ENCODE results near the gene ADGRB3.

ADGRB3 gene

GRCh38 chr6:68693271-68693670, 58.2 kb downstream of the ADGRB3 start:
- H3K9ac ChIP-seq, result no peak overlapping the region
- no peak for TF ChIP-seq Cebpa-rat (IDR thresholded peaks at IDR 0.05)

GRCh38 chr6:68695403-68695802, 60.3 kb downstream of the ADGRB3 start:
- no peak overlapping the region for H3K4me3 ChIP-seq
- no peak for TF ChIP-seq Cebpa-rat (IDR thresholded peaks at IDR 0.05)
- H3K9me3 ChIP-seq, result no peaks in the 10 kb centered on the region
- H3K4me2 ChIP-seq, result no peak overlapping the region
- no peaks in the 10 kb centered on the region for H4K20me1 ChIP-seq
- H3K36me3 ChIP-seq, result no peaks in the 10 kb centered on the region
- no peaks in the 10 kb centered on the region for H3K27me3 ChIP-seq
- H3K9ac ChIP-seq, result no peak overlapping the region
- H3K27ac ChIP-seq, result no peak overlapping the region
- H3K4me1 ChIP-seq, result no peaks in the 10 kb centered on the region

More at GRCh38 chr6:68693271-68693670, 58.2 kb downstream of the ADGRB3 start:
- Histone ChIP-seq H4K20me1 (no peaks in the 10 kb centered on the region), H3K27me3 (no peaks in the 10 kb centered on the region), H3K4me2 (no peak overlapping the region), H3K4me1 (no peaks in the 10 kb centered on the region), H3K4me3 (no peak overlapping the region), H3K36me3 (no peaks in the 10 kb centered on the region), H3K9me3 (no peaks in the 10 kb centered on the region), H3K27ac (no peak overlapping the region)

DNA sequence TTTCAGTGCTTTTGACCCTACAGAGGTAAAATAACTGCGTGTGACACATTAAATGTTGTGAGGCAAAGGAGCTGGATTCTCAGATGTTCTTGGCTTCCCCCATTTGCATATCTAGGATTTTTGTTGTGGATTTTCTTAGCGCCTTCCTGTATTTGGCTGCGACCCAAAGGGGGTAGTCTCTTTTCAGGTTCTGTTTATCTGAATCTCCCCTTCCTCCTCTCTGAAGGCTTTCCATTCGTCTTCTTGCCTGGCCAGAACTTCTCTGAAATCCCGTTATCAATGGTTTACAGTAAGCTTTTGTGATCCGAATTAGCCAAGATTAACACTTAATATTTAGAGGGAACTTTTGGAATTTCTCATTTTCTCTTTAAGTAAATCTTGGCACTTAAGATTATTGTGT, 60.8 kb downstream of the ADGRB3 start:
- H3K36me3 ChIP-seq, result no peaks in the 10 kb centered on the region
- H3K27ac ChIP-seq, result no peak overlapping the region
- H3K4me1 ChIP-seq, result no peaks in the 10 kb centered on the region
- H3K9me3 ChIP-seq, result no peaks in the 10 kb centered on the region
- H3K9ac ChIP-seq, result no peak overlapping the region
- no peaks in the 10 kb centered on the region for H4K20me1 ChIP-seq
- H3K4me2 ChIP-seq, result no peak overlapping the region
- H3K4me3 ChIP-seq, result no peak overlapping the region
- H3K27me3 ChIP-seq, result no peaks in the 10 kb centered on the region
- no peak for TF ChIP-seq Cebpa-rat (IDR thresholded peaks at IDR 0.05)

DNA sequence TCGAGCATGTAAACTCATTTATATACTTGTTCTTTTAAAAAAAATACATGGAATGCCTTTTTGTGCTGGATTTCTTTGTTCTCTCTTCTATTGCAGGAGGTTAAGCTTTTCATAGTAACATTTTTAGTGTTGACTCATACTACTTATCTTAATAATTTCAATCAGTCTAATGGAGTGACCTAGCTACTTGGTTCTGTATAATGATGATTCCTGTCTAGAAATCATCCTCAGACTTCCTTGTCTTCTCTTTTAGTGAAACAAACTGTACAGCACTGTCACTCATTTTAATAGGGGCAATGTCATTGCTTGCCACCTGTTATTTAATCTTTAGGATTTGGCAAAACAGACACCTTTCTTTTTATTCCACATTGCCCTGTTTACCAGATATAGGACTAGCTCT, 62.3 kb downstream of the ADGRB3 start:
- Histone ChIP-seq H3K4me2 (no peak overlapping the region), H3K4me1 (no peaks in the 10 kb centered on the region), H3K27ac (no peak overlapping the region), H3K36me3 (no peaks in the 10 kb centered on the region), H3K27me3 (no peaks in the 10 kb centered on the region), H3K4me3 (no peak overlapping the region), H3K9me3 (no peaks in the 10 kb centered on the region), H4K20me1 (no peaks in the 10 kb centered on the region), H3K9ac (no peak overlapping the region)
- no peak for TF ChIP-seq Cebpa-rat (IDR thresholded peaks at IDR 0.05)

DNA sequence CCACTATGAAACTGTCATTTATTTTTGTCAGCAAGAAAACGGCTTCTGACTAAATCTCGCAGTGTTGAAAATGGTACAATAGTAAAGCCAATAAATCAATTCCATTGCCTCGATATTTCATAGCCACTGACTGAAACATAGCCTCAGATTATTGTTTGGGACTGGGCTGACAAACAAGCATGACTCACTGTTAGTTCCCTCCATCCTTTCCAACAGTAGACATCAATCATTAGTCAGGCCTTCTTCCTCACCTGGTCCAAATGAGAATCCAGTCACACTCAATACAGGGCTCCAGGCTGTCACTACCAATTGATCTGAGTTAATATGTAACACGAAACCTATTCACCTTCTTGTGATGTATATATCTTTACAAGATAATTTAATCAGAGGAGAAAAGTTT, 66.1 kb downstream of the ADGRB3 start:
- Histone ChIP-seq H3K27me3 (no peaks in the 10 kb centered on the region), H4K20me1 (no peaks in the 10 kb centered on the region), H3K36me3 (no peaks in the 10 kb centered on the region), H3K4me3 (no peak overlapping the region), H3K4me2 (no peak overlapping the region), H3K27ac (no peak overlapping the region), H3K9ac (no peak overlapping the region), H3K4me1 (no peaks in the 10 kb centered on the region), H3K9me3 (no peaks in the 10 kb centered on the region)
- TF ChIP-seq Cebpa-rat (IDR thresholded peaks at IDR 0.05), result no peak

DNA sequence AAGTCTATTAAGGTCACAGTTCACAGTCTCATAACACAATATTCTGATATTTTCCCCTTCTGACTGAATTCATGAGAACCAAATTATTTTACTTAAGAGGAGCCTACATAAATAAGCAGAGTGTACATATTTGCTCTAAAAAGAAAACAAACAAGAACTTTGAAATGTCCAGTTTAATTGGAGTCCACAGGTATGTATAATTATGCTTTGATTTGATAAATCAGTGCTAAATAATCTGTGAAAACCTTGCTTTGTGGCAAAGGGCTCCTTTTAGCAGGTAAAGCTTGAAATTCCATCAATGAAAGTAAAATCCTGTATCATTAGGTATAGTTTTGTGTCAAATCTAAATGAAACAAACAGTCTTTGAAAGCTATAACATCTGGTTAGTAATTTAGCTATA, 69.4 kb downstream of the ADGRB3 start:
- Histone ChIP-seq H3K9ac (no peak overlapping the region), H3K27me3 (no peaks in the 10 kb centered on the region), H3K4me1 (no peaks in the 10 kb centered on the region), H3K4me2 (no peak overlapping the region), H4K20me1 (no peaks in the 10 kb centered on the region), H3K27ac (no peak overlapping the region), H3K36me3 (no peaks in the 10 kb centered on the region), H3K4me3 (no peak overlapping the region), H3K9me3 (no peaks in the 10 kb centered on the region)
- no peak for TF ChIP-seq Cebpa-rat (IDR thresholded peaks at IDR 0.05)

DNA sequence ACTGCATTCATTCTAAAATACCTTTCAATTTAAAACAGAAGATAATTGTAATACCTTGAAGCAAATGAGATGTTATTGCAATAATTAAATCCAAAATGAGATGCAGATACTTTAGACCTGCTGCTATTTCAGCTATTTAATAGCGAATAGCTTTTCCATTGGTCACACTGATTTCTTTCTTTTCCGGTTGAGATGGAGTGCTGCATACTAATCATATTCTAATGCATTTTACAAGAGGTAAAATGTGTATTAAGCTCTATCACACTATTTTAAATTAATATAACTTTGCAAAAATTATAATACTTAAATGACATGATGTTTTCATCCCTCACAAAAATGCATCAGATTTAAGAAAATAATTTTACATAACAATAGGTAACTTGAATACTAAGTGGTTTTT, 74.0 kb downstream of the ADGRB3 start:
- no peaks in the 10 kb centered on the region for H3K27me3 ChIP-seq
- H4K20me1 ChIP-seq, result no peaks in the 10 kb centered on the region
- no peak overlapping the region for H3K9ac ChIP-seq
- H3K27ac ChIP-seq, result no peak overlapping the region
- no peak overlapping the region for H3K4me2 ChIP-seq
- no peak overlapping the region for H3K4me3 ChIP-seq
- H3K36me3 ChIP-seq, result no peaks in the 10 kb centered on the region
- TF ChIP-seq Cebpa-rat (IDR thresholded peaks at IDR 0.05), result no peak
- H3K9me3 ChIP-seq, result no peaks in the 10 kb centered on the region
- H3K4me1 ChIP-seq, result no peaks in the 10 kb centered on the region

- no peak for TF ChIP-seq Cebpa-rat (IDR thresholded peaks at IDR 0.05)
- no peak overlapping the region for H3K27ac ChIP-seq
- H3K4me3 ChIP-seq, result no peak overlapping the region
- no peaks in the 10 kb centered on the region for H3K9me3 ChIP-seq
- H3K4me2 ChIP-seq, result no peak overlapping the region
- H3K27me3 ChIP-seq, result no peaks in the 10 kb centered on the region
- H3K9ac ChIP-seq, result no peak overlapping the region
- H3K4me1 ChIP-seq, result no peaks in the 10 kb centered on the region
- H3K36me3 ChIP-seq, result no peaks in the 10 kb centered on the region
- no peaks in the 10 kb centered on the region for H4K20me1 ChIP-seq
These were observed 74.8 kb downstream of the ADGRB3 start for GRCh38 chr6:68709882-68710281.

- no peak overlapping the region for H3K27ac ChIP-seq
- H3K27me3 ChIP-seq, result no peaks in the 10 kb centered on the region
- no peak for TF ChIP-seq Cebpa-rat (IDR thresholded peaks at IDR 0.05)
- no peaks in the 10 kb centered on the region for H3K36me3 ChIP-seq
- no peaks in the 10 kb centered on the region for H3K9me3 ChIP-seq
- H3K4me2 ChIP-seq, result no peak overlapping the region
- no peaks in the 10 kb centered on the region for H3K4me1 ChIP-seq
- H3K9ac ChIP-seq, result no peak overlapping the region
- no peaks in the 10 kb centered on the region for H4K20me1 ChIP-seq
- no peak overlapping the region for H3K4me3 ChIP-seq
These were observed 75.4 kb downstream of the ADGRB3 start for GRCh38 chr6:68710496-68710895.

GRCh38 chr6:68710916-68711315, 75.8 kb downstream of the ADGRB3 start:
- no peak overlapping the region for H3K9ac ChIP-seq
- H3K27me3 ChIP-seq, result no peaks in the 10 kb centered on the region
- no peaks in the 10 kb centered on the region for H3K9me3 ChIP-seq
- no peaks in the 10 kb centered on the region for H4K20me1 ChIP-seq
- no peak overlapping the region for H3K4me2 ChIP-seq
- H3K36me3 ChIP-seq, result no peaks in the 10 kb centered on the region
- no peak overlapping the region for H3K27ac ChIP-seq
- no peaks in the 10 kb centered on the region for H3K4me1 ChIP-seq
- no peak for TF ChIP-seq Cebpa-rat (IDR thresholded peaks at IDR 0.05)
- H3K4me3 ChIP-seq, result no peak overlapping the region

DNA sequence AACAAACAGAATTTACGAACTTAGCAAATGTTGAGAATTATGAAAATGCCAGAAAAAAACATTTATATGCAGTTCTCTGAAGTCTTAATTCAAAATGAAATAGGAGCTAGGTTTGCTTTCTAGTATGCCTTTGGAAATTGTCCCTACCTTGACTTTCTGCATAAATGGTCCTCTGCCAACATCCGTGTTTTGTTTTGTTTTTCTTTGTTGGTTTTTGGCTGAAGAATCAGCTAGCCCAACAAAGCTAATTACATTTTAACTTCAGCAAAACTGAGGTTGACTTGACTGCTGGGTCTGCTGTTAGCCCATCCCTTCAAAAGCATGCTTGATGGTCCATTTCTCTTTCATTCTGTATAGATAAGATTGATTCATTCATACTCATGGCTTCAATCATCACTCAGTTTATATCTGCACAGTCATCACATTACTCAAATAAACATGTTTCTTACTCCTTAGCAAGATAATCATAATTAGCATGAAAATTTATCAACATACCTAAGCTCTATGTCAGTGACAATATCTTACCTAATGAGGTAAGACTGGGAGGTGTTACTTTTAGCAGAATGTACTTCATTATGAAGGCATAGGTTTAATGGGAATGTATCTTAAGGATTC, 76.4 kb downstream of the ADGRB3 start:
- H3K9ac ChIP-seq, result no peak overlapping the region
- no peak for TF ChIP-seq Cebpa-rat (IDR thresholded peaks at IDR 0.05)
- H3K27me3 ChIP-seq, result no peaks in the 10 kb centered on the region
- no peaks in the 10 kb centered on the region for H4K20me1 ChIP-seq
- no peak overlapping the region for H3K4me2 ChIP-seq
- H3K9me3 ChIP-seq, result no peaks in the 10 kb centered on the region
- no peak overlapping the region for H3K27ac ChIP-seq
- H3K4me3 ChIP-seq, result no peak overlapping the region
- no peaks in the 10 kb centered on the region for H3K4me1 ChIP-seq
- H3K36me3 ChIP-seq, result no peaks in the 10 kb centered on the region

Data from BLaER1 (cell line).